Activated CD4-positive, alpha-beta T cell treated with anti-CD3 and anti-CD28 coated beads for 36 hours (primary cell): Measurements from ENCODE around the gene ITIH2. TPM values are rescaled to one million over a fixed set of nuclear protein-coding genes. Genes with fewer than 3 reads are reported as not detected.
"Not testable (repeated sequence)": the region's sequence is repeated elsewhere in the genome, so short reads cannot be mapped to it uniquely, and the experiment has no call there.

Experiments used
- ATAC-seq: fragments of 200-7000 bp; cut with Tn5 transposase; one replicate; pipeline ENCODE4 v1.10.0; 2021; ENCODE audit warnings: mild to moderate bottlenecking, moderate library complexity
- CTCF ChIA-PET: fragments of 350-600 bp; sonication (Branson Sonifier 250); formaldehyde crosslinking; loops from one replicate; lab custom pipeline; 2021; ENCODE audit warnings: antibody characterized with exemption; lab: Charles Lee
- POLR2A ChIA-PET: fragments of 350-600 bp; sonication (Branson Sonifier 250); formaldehyde crosslinking; loops from one replicate; lab custom pipeline; 2021; ENCODE audit warnings: antibody characterized with exemption, inconsistent platforms; lab: Charles Lee
- DNase-seq: peaks from one replicate; pipeline ENCODE4 v3.0.0-alpha.2; 2020
- H3K27ac Mint-ChIP-seq: one replicate; pipeline ENCODE4 v1.8.0; 2021; ENCODE audit warnings: mixed read lengths
- H3K27me3 Mint-ChIP-seq: one replicate; pipeline ENCODE4 v1.8.0; 2021; ENCODE audit warnings: mixed read lengths
- H3K36me3 Mint-ChIP-seq: one replicate; pipeline ENCODE4 v1.8.0; 2021; ENCODE audit warnings: low read depth, mixed read lengths
- H3K4me1 Mint-ChIP-seq: one replicate; pipeline ENCODE4 v1.8.0; 2021; ENCODE audit warnings: mixed read lengths
- H3K4me3 Mint-ChIP-seq: one replicate; pipeline ENCODE4 v1.8.0; 2021; ENCODE audit warnings: mild to moderate bottlenecking, moderate library complexity, mixed read lengths
- H3K9me3 Mint-ChIP-seq: one replicate; pipeline ENCODE4 v1.8.0; 2021; ENCODE audit warnings: low read depth, mixed read lengths
- intact Hi-C, 2 experiments: fragments of 100-400 bp; cut with DNase I in 1 of 2; cut with micrococcal nuclease in 1 of 2; formaldehyde crosslinking; loops; one replicate each; pipeline versions ENCODE4 v1.14.2 to v1.15.1; 2022 to 2024; cut with DNase I, micrococcal nuclease
- total RNA-seq, 2 experiments: library from RNA; stranded (reverse); gene quantifications; one replicate each; pipeline ENCODE4 v1.2.3, GENCODE V29; 2021

Gene ITIH2
- total RNA-seq, 2 experiments from 2014 or later, result not detected

GRCh38 chr10:7672341-7673134 lies 30.6 kb upstream of the ITIH2 start:
- ChIA-PET CTCF (no interaction called here), POLR2A (no interaction called here)
- no peak for DNase-seq
- Mint-ChIP-seq H3K4me1 (peaks cover 3% of the 10 kb centered on the region), H3K9me3 (no peaks in the 10 kb centered on the region), H3K36me3 (no peaks in the 10 kb centered on the region), H3K4me3 (no peak overlapping the region), H3K27me3 (peaks cover 40% of the 10 kb centered on the region), H3K27ac (no peak overlapping the region)
- no peak for ATAC-seq
- intact Hi-C loops, result no loop called here

GRCh38 chr10:7679256-7679655 lies 23.9 kb upstream of the ITIH2 start:
- intact Hi-C loops, result no loop called here
- CTCF ChIA-PET, result interaction anchor here (1.6 kb wide), 1 partner anchor 154 kb away, joined by 4 read pairs; no protein-coding TSS in a partner anchor

GRCh38 chr10:7680078-7680477 lies 23.0 kb upstream of the ITIH2 start:
- ChIA-PET POLR2A (interaction anchor here (0.5 to 0.6 kb wide), 2 partner anchors 30 to 367 kb away, joined by 4 to 5 read pairs; no protein-coding TSS in a partner anchor), CTCF (interaction anchor here (1.6 kb wide), 1 partner anchor 154 kb away, joined by 4 read pairs; no protein-coding TSS in a partner anchor)
- DNase-seq (peak; percentile 35), ATAC-seq (peak; percentile 68)
- not testable (repeated sequence) for H3K36me3 Mint-ChIP-seq, H3K27ac Mint-ChIP-seq, H3K9me3 Mint-ChIP-seq, H3K4me1 Mint-ChIP-seq, H3K4me3 Mint-ChIP-seq
- peaks cover 18% of the 10 kb centered on the region for H3K27me3 Mint-ChIP-seq
- intact Hi-C loops, result loop anchor here in 1 of 2 experiments (10.0 kb wide), 1 partner anchor 1625 kb away; no protein-coding TSS in a partner anchor

More at GRCh38 chr10:7679256-7679655, 23.9 kb upstream of the ITIH2 start:
- Mint-ChIP-seq H3K27me3 (peaks cover 21% of the 10 kb centered on the region), H3K4me1 (no peaks in the 10 kb centered on the region), H3K27ac (no peak overlapping the region), H3K4me3 (no peak overlapping the region), H3K36me3 (no peaks in the 10 kb centered on the region), H3K9me3 (peaks cover 2% of the 10 kb centered on the region)
- POLR2A ChIA-PET, result no interaction called here
- ATAC-seq (no peak), DNase-seq (no peak)

GRCh38 chr10:7686351-7687171 lies 16.6 kb upstream of the ITIH2 start:
- ChIA-PET POLR2A (interaction anchor here (0.7 kb wide), 1 partner anchor 644 kb away, joined by 5 read pairs; no protein-coding TSS in a partner anchor), CTCF (interaction anchor here (0.6 to 6.2 kb wide), 22 partner anchors 9 to 339 kb away, joined by 3 to 97 read pairs (median 4); no protein-coding TSS in a partner anchor)
- Mint-ChIP-seq H3K36me3 (peaks cover 2% of the 10 kb centered on the region), H3K4me3 (no peak overlapping the region), H3K27ac (no peak overlapping the region), H3K4me1 (peaks cover 6% of the 10 kb centered on the region), H3K27me3 (peaks cover 8% of the 10 kb centered on the region), H3K9me3 (peaks cover 8% of the 10 kb centered on the region)
- DNase-seq (no peak), ATAC-seq (peak; percentile 8)
- intact Hi-C loops, result loop anchor here (1.0 to 10.0 kb wide), 5 partner anchors 161 to 1618 kb away; no protein-coding TSS in a partner anchor

GRCh38 chr10:7687228-7687907 lies 15.7 kb upstream of the ITIH2 start:
- H3K4me3 Mint-ChIP-seq, result no peak overlapping the region
- ATAC-seq, result peak; percentile 92
- ChIA-PET POLR2A (interaction anchor here (0.7 kb wide), 1 partner anchor 645 kb away, joined by 5 read pairs; no protein-coding TSS in a partner anchor), CTCF (interaction anchor here (0.6 to 6.2 kb wide), 21 partner anchors 9 to 561 kb away, joined by 3 to 97 read pairs (median 4); no protein-coding TSS in a partner anchor)
- H3K27me3 Mint-ChIP-seq, result peaks cover 7% of the 10 kb centered on the region
- H3K27ac Mint-ChIP-seq, result no peak overlapping the region
- intact Hi-C loops, result loop anchor here (1.0 to 10.0 kb wide), 5 partner anchors 162 to 1617 kb away; no protein-coding TSS in a partner anchor
- peaks cover 9% of the 10 kb centered on the region for H3K9me3 Mint-ChIP-seq
- H3K4me1 Mint-ChIP-seq, result peaks cover 7% of the 10 kb centered on the region
- peak; percentile 89 for DNase-seq
- H3K36me3 Mint-ChIP-seq, result peaks cover 2% of the 10 kb centered on the region

- Mint-ChIP-seq H3K27ac (no peak overlapping the region), H3K27me3 (no peaks in the 10 kb centered on the region), H3K4me1 (peaks cover 7% of the 10 kb centered on the region), H3K4me3 (no peak overlapping the region), H3K36me3 (peaks cover 2% of the 10 kb centered on the region), H3K9me3 (peaks cover 15% of the 10 kb centered on the region)
- no peak for DNase-seq
- ChIA-PET POLR2A (no interaction called here), CTCF (no interaction called here)
- intact Hi-C loops, result loop anchor here (5.0 to 10.0 kb wide), 2 partner anchors 1613 to 1615 kb away; no protein-coding TSS in a partner anchor
- no peak for ATAC-seq
These were observed 13.5 kb upstream of the ITIH2 start for GRCh38 chr10:7689591-7689990.

- peaks cover 15% of the 10 kb centered on the region for H3K9me3 Mint-ChIP-seq
- DNase-seq (peak; percentile 23), ATAC-seq (peak; percentile 51)
- H3K4me1 Mint-ChIP-seq, intact Hi-C loops, H3K4me3 Mint-ChIP-seq, H3K36me3 Mint-ChIP-seq, H3K27me3 Mint-ChIP-seq, H3K27ac Mint-ChIP-seq: not testable (repeated sequence)
- CTCF ChIA-PET, result interaction anchor here (0.6 to 1.0 kb wide), 2 partner anchors 11 to 165 kb away, joined by 3 read pairs; no protein-coding TSS in a partner anchor
- POLR2A ChIA-PET, result interaction anchor here (0.6 kb wide), 1 partner anchor 86 kb away, joined by 3 read pairs; no protein-coding TSS in a partner anchor
These were observed 12.1 kb upstream of the ITIH2 start for GRCh38 chr10:7690885-7691597.

GRCh38 chr10:7692368-7692767 lies 10.7 kb upstream of the ITIH2 start:
- H3K27me3 Mint-ChIP-seq, H3K4me3 Mint-ChIP-seq, POLR2A ChIA-PET, DNase-seq, CTCF ChIA-PET, ATAC-seq, intact Hi-C loops, H3K36me3 Mint-ChIP-seq, H3K27ac Mint-ChIP-seq, H3K4me1 Mint-ChIP-seq: not testable (repeated sequence)
- H3K9me3 Mint-ChIP-seq, result peaks cover 15% of the 10 kb centered on the region

- ATAC-seq, H3K4me1 Mint-ChIP-seq, POLR2A ChIA-PET, H3K36me3 Mint-ChIP-seq, H3K4me3 Mint-ChIP-seq, intact Hi-C loops, H3K27me3 Mint-ChIP-seq, CTCF ChIA-PET, DNase-seq, H3K27ac Mint-ChIP-seq: not testable (repeated sequence)
- peaks cover 15% of the 10 kb centered on the region for H3K9me3 Mint-ChIP-seq
These were observed 9.9 kb upstream of the ITIH2 start for GRCh38 chr10:7693194-7693593.

GRCh38 chr10:7696545-7696944 lies 6.6 kb upstream of the ITIH2 start:
- no peak for ATAC-seq
- no peak for DNase-seq
- POLR2A ChIA-PET, result no interaction called here
- Mint-ChIP-seq H3K27ac (no peak overlapping the region), H3K4me3 (no peak overlapping the region), H3K36me3 (no peaks in the 10 kb centered on the region), H3K9me3 (peaks cover 10% of the 10 kb centered on the region), H3K27me3 (peaks cover 7% of the 10 kb centered on the region), H3K4me1 (peaks cover under 1% of the 10 kb centered on the region)
- CTCF ChIA-PET, result no interaction called here
- intact Hi-C loops, result no loop called here
